HFF-Myc (cell line): Measurements from ENCODE around the gene CLK1.

Experiments used
- DNase-seq: peaks from one replicate; pipeline ENCODE4 v3.0.0-alpha.2; 2011; ENCODE audit warnings: low read depth; ENCODE audit errors: extremely low read depth
- H3K4me3 ChIP-seq: replicated peaks from 2 replicates; pipeline ENCODE4 v1.5.1; 2011; ENCODE audit warnings: low read depth, mild to moderate bottlenecking, control low read depth, low read length
- TF ChIP-seq, protein P1 (sequence below): IDR thresholded peaks from 2 replicates; pipeline ENCODE4 v1.5.1; 2012; ENCODE audit warnings: mild to moderate bottlenecking, low read depth, low read length, control low read depth; ENCODE audit errors: missing control alignments

CLK1 gene

DNA sequence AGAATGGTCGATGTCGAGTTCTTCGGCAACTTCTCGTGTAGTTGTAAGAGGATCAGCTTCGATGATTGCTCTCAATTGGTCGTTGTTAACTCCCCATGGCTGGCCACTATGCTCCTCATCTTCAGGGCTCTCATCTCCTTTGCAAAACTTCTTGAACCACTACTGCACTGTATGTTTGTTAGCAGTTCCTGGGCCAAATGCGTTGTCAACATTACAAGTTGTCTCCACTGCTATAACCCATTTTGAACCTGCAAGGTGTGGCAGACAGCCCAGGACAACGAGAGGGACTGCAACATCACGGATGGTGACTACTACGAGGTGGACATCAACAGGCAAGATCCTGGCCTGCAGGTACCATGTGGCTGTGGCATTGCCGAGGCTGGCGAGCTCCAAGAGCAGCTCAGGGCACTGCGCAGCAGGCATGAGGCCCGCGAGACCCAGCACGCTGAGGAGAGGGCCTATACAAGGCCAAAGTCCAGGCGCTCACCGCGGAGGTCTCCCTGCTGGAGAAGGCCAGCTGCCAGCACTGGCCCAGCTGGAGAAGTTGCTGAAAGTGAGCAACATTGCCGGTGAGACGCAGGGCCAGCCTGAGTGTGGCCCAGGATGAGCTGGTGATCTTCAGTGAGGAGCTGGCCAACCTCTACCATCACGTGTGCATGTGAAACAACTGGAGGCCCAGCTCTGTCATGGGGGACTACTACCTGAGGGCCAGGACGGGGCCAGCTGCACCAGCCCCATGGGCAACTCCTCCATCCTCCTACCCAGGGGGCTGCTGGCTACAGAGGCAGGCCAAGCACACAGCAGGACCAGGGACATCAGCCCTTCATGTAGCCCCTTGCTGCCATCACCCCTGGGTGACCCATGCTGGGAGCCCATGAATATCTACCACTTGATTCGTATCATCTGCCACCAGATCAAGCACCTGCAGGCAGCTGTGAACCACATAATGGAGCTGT lies 20.2 kb downstream of the CLK1 start:
- TF ChIP-seq, protein P1, sequence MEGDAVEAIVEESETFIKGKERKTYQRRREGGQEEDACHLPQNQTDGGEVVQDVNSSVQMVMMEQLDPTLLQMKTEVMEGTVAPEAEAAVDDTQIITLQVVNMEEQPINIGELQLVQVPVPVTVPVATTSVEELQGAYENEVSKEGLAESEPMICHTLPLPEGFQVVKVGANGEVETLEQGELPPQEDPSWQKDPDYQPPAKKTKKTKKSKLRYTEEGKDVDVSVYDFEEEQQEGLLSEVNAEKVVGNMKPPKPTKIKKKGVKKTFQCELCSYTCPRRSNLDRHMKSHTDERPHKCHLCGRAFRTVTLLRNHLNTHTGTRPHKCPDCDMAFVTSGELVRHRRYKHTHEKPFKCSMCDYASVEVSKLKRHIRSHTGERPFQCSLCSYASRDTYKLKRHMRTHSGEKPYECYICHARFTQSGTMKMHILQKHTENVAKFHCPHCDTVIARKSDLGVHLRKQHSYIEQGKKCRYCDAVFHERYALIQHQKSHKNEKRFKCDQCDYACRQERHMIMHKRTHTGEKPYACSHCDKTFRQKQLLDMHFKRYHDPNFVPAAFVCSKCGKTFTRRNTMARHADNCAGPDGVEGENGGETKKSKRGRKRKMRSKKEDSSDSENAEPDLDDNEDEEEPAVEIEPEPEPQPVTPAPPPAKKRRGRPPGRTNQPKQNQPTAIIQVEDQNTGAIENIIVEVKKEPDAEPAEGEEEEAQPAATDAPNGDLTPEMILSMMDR = no peak
- no peak for DNase-seq
- no peak overlapping the region for H3K4me3 ChIP-seq

DNA sequence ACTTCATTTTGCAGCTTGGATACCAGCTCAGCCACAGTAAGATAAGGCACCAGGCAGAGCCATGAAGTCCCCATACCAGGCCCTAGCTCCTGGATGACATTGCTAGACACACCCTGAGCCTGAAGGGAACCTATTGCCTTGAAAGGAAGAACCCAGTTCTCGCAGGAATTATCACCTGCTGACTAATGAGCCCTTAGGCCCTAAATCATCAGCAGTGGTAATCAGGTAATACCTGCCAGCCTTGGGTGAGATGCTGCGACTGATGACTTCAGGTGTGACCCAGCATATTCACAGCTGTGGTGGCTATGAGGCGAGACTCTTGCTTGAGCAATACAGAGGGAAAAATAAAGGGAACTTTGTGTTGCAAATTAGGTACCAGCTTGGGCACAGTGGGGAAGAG lies 24.9 kb downstream of the CLK1 start:
- DNase-seq = no peak
- TF ChIP-seq, protein P1 = no peak
- no peak overlapping the region for H3K4me3 ChIP-seq

DNA sequence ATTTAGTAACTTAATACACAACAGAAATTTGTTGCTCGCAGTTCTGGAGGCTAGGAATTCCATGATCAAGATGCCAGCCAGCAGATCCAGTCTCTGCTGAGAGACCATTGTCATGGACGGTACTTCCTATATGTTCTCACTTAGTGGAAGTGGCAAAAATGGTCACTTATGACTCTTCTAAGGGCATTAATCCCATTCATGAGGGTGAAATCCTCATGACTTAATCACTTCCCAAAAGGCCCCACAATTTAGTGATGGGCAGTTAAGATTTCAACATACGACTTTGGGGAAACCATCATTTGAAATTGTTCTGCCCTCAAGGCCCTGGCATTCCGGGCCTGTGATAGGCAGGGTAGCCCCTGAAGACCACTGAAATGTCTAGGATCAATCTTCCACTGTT lies 29.8 kb downstream of the CLK1 start:
- TF ChIP-seq, protein P1 = no peak
- no peak overlapping the region for H3K4me3 ChIP-seq
- DNase-seq = no peak

DNA sequence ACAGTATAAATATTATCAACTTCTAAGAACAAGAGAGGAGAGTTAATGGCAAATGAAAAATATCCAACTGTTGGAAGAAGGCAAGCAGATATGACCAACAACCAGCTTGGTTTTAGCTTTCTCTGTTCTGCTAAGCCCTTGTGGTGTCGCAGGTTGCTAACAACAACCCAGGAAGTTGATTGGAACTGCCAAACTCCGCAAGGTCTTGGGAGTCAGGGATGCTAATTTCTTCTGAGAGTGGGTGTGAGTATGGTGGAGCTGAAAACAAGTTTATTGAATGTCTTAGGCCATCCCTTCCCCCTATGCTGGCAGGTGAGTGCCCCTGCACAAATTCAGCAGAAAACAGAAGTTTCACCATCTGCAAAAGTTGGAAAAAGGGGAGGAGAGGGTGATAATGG lies 35.2 kb downstream of the CLK1 start:
- TF ChIP-seq, protein P1 = no peak
- H3K4me3 ChIP-seq = no peak overlapping the region
- no peak for DNase-seq

DNA sequence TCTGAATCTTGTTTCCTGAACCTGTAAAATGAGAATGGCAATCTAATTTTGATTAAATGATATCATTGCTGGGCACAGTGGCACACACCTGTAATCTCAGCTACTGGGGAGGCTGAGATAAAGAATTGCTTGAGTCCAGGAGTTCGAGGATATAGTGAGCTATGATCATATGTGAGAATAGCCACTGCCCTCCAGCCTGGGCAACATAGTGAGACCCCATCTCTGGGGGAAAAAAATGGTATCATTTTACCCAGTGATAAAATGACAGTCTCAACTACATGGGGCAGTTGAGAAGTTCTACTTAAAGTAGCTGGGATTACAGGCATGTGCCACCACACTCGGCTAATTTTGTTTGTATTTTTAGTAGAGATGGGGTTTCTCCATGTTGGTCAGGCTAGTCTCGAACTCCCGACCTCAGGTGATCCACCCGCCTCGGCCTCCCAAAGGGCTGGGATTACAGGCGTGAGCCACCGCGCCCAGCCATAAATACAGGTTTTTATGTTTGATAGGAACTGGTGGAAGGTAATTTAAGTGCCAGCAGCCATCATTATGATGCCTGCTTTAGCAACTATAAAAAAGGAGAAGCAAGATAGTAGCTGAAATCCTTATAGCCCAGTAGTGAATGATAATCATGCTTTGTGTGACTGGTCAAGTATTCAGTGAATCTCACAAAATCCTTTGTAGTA lies 35.7 kb downstream of the CLK1 start:
- no peak overlapping the region for H3K4me3 ChIP-seq
- no peak for DNase-seq
- TF ChIP-seq, protein P1 = no peak

DNA sequence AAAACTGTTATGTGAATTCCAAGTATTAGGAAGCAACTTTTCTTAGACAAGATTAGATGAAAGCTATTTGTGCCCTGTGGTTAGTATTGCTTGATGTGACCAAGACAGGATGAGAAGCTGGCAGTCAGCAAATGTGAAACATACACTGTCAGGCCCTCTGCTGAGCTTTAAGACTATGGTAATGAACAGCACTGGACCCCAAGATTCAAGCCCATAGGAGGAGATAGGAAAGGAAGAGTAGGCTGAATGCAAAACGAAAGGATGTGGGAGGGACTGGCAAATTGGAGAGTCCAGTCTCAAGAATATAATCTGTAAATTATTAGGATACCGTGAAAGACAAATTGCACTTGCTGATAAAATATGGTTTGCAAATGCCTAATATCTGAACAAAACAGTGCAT lies 36.4 kb downstream of the CLK1 start:
- H3K4me3 ChIP-seq = no peak overlapping the region
- TF ChIP-seq, protein P1 = no peak
- no peak for DNase-seq
